Measurements from ENCODE around the gene SLC25A12. TPM values are rescaled to one million over a fixed set of nuclear protein-coding genes. Genes with fewer than 3 reads are reported as not detected.

The SLC25A12 gene
- polyA plus RNA-seq, 1 of the 3 experiments (the other 2 are of a cell fraction) = 13.0 TPM

DNA sequence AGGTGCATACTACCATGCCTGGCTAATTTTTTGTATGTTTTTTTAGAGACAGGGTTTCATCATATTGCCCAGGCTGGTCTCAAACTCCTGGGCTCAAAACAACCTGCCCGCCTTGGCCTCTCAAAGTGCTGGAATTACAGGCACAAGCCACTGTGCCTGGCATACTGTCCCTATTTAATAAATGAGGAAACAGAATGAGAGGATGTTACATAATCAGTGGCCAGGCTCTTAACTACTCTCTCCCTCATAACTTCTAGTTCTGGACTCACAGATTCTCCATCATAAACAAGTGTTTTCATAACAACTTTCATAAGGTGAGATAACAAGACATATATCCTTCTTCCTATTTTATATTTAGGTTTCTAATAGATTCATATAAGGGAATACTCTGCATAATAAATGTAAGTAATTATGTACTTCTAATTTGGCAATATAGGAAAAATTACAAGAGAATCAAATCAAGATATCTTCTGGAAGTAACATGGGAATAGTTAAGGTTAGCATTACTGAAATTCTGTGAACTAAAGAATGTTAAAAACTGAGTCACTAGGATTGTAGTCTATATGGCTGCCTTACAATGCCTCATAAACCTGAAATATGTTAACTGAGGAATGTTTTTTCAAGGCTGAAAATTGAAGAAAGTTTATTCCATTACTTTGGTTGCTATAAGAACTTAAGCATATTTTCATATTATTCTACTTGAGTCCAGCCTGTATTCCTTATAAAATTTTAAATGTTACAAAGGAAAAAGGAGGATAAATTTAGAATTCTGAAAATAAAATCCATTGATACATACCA is 71.3 kb downstream of the SLC25A12 start:
- no peaks in the 10 kb centered on the region for H3K9me2 ChIP-seq
- H3K79me2 ChIP-seq (ENCODE audit: insufficient read depth) = no peaks in the 10 kb centered on the region
- peaks cover 5% of the 10 kb centered on the region for H3F3A ChIP-seq (replicated peaks; ENCODE audit: insufficient read depth)
- DNase-seq = no peak
- no peak overlapping the region for H3K4me3 ChIP-seq (ENCODE audit: low read depth in 2 of 2, low read length in 1 of 2)
- H3K4me1 ChIP-seq (ENCODE audit: control insufficient read depth in 1 of 2, insufficient read depth in 2 of 2, low read depth in 1 of 2, low read length in 1 of 2) = no peaks in the 10 kb centered on the region
- no peak overlapping the region for H2AFZ ChIP-seq (ENCODE audit: low read depth)
- H3K27me3 ChIP-seq (ENCODE audit: insufficient read depth) = no peaks in the 10 kb centered on the region
- no peak overlapping the region for H3K4me2 ChIP-seq
- no peaks in the 10 kb centered on the region for H4K20me1 ChIP-seq (ENCODE audit: insufficient read depth)
- H3K9me3 ChIP-seq = no peaks in the 10 kb centered on the region
- peak overlapping the region in 1 of 2 experiments; percentile 36; a peak in 1 of 4 replicates for H3K27ac ChIP-seq (ENCODE audit: low read depth in 2 of 2, low read length in 1 of 2)
- no peak overlapping the region for H3K9ac ChIP-seq
- 92% methylated on average over 1 of the region's 1 CpG for WGBS (ENCODE audit: low lambda C conversion rate)
- H3K36me3 ChIP-seq (replicated peaks in 1 of 2; ENCODE audit: control insufficient read depth in 1 of 2, insufficient read depth in 2 of 2, low read length in 1 of 2) = peaks cover 8 to 17% of the 10 kb centered on the region in 2 experiments
- POLR2A ChIA-PET = no interaction called here
- CTCF ChIA-PET = no interaction called here
- TF ChIP-seq IRF3 (IDR thresholded peaks at IDR 0.05; ENCODE audit: low read depth, low read length) (no peak), FOSL2 (IDR thresholded peaks at IDR 0.05; ENCODE audit: borderline replicate concordance, low read depth) (no peak), NFIC (IDR thresholded peaks at IDR 0.05; ENCODE audit: borderline replicate concordance) (no peak), RFX5 (IDR thresholded peaks at IDR 0.05; ENCODE audit: low read length) (no peak), NRF1 (IDR thresholded peaks at IDR 0.05; ENCODE audit: low read depth, low read length) (no peak), ELF1 (IDR thresholded peaks at IDR 0.05) (no peak), MXI1 (IDR thresholded peaks at IDR 0.05; ENCODE audit: low read depth, low read length) (no peak), RAD21 (IDR thresholded peaks at IDR 0.05; ENCODE audit: low read length) (no peak), SIN3A (IDR thresholded peaks at IDR 0.05; ENCODE audit: borderline replicate concordance, low read depth, low read length) (no peak), FOXM1 (IDR thresholded peaks at IDR 0.05; ENCODE audit: low read depth) (no peak), MEF2A (IDR thresholded peaks at IDR 0.05; ENCODE audit: borderline replicate concordance, low read depth) (no peak), GATA2 (CRISPR knock-in tag; IDR thresholded peaks at IDR 0.05) (no peak), TAF1 (IDR thresholded peaks at IDR 0.05; ENCODE audit: borderline replicate concordance, low read depth, low read length) (no peak), CHD2 (IDR thresholded peaks at IDR 0.05; ENCODE audit: low read length, partially characterized antibody) (no peak), SMC3 (IDR thresholded peaks at IDR 0.05; ENCODE audit: low read depth, low read length) (no peak)
- TF ChIP-seq, protein P1, sequence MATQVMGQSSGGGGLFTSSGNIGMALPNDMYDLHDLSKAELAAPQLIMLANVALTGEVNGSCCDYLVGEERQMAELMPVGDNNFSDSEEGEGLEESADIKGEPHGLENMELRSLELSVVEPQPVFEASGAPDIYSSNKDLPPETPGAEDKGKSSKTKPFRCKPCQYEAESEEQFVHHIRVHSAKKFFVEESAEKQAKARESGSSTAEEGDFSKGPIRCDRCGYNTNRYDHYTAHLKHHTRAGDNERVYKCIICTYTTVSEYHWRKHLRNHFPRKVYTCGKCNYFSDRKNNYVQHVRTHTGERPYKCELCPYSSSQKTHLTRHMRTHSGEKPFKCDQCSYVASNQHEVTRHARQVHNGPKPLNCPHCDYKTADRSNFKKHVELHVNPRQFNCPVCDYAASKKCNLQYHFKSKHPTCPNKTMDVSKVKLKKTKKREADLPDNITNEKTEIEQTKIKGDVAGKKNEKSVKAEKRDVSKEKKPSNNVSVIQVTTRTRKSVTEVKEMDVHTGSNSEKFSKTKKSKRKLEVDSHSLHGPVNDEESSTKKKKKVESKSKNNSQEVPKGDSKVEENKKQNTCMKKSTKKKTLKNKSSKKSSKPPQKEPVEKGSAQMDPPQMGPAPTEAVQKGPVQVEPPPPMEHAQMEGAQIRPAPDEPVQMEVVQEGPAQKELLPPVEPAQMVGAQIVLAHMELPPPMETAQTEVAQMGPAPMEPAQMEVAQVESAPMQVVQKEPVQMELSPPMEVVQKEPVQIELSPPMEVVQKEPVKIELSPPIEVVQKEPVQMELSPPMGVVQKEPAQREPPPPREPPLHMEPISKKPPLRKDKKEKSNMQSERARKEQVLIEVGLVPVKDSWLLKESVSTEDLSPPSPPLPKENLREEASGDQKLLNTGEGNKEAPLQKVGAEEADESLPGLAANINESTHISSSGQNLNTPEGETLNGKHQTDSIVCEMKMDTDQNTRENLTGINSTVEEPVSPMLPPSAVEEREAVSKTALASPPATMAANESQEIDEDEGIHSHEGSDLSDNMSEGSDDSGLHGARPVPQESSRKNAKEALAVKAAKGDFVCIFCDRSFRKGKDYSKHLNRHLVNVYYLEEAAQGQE (IDR thresholded peaks at IDR 0.05; ENCODE audit: low read depth, low read length) = no peak
- TF ChIP-seq, protein P2, sequence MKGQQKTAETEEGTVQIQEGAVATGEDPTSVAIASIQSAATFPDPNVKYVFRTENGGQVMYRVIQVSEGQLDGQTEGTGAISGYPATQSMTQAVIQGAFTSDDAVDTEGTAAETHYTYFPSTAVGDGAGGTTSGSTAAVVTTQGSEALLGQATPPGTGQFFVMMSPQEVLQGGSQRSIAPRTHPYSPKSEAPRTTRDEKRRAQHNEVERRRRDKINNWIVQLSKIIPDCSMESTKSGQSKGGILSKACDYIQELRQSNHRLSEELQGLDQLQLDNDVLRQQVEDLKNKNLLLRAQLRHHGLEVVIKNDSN (IDR thresholded peaks at IDR 0.05; ENCODE audit: borderline replicate concordance, low read depth) = no peak
- TF ChIP-seq, protein P3, sequence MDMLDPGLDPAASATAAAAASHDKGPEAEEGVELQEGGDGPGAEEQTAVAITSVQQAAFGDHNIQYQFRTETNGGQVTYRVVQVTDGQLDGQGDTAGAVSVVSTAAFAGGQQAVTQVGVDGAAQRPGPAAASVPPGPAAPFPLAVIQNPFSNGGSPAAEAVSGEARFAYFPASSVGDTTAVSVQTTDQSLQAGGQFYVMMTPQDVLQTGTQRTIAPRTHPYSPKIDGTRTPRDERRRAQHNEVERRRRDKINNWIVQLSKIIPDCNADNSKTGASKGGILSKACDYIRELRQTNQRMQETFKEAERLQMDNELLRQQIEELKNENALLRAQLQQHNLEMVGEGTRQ (IDR thresholded peaks at IDR 0.05; ENCODE audit: borderline replicate concordance, low read depth, low read length) = no peak
